ENCODE measurements around the gene NAA38. TPM values are rescaled to one million over a fixed set of nuclear protein-coding genes. Genes with fewer than 3 reads are reported as not detected.

The NAA38 gene
- total RNA-seq, 2 experiments from 2014 or later = 75.0 to 75.3 TPM

GRCh38 chr17:7848739-7849129 is 8.6 kb downstream of the NAA38 start:
- H3K9me3 Mint-ChIP-seq = no peaks in the 10 kb centered on the region
- no peak for DNase-seq
- CTCF ChIA-PET = interaction anchor here (1.4 kb wide), 1 partner anchor 14 kb away, joined by 6 read pairs; no protein-coding TSS in a partner anchor
- H3K27me3 Mint-ChIP-seq (ENCODE audit: low read depth) = no peaks in the 10 kb centered on the region
- H3K36me3 Mint-ChIP-seq (ENCODE audit: low read depth) = peaks cover 36% of the 10 kb centered on the region
- peaks cover 59% of the 10 kb centered on the region for H3K4me1 Mint-ChIP-seq (ENCODE audit: low read depth)
- intact Hi-C loops (cut with micrococcal nuclease) = loop anchor here (10.0 kb wide), 1 partner anchor 514 kb away; the partner anchor contains the start of gene ACAP1
- no peak overlapping the region for H3K4me3 Mint-ChIP-seq
- H3K27ac Mint-ChIP-seq = no peak overlapping the region

GRCh38 chr17:7848131-7848579 is 9.2 kb downstream of the NAA38 start:
- no peak for DNase-seq
- no peaks in the 10 kb centered on the region for H3K9me3 Mint-ChIP-seq
- no peak overlapping the region for H3K4me3 Mint-ChIP-seq
- H3K4me1 Mint-ChIP-seq (ENCODE audit: low read depth) = peaks cover 57% of the 10 kb centered on the region
- no peaks in the 10 kb centered on the region for H3K27me3 Mint-ChIP-seq (ENCODE audit: low read depth)
- CTCF ChIA-PET = interaction anchor here (1.4 kb wide), 1 partner anchor 13 kb away, joined by 6 read pairs; no protein-coding TSS in a partner anchor
- no peak overlapping the region for H3K27ac Mint-ChIP-seq
- peaks cover 36% of the 10 kb centered on the region for H3K36me3 Mint-ChIP-seq (ENCODE audit: low read depth)
- intact Hi-C loops (cut with micrococcal nuclease) = loop anchor here (10.0 kb wide), 1 partner anchor 513 kb away; the partner anchor contains the start of gene ACAP1

- Mint-ChIP-seq H3K27me3 (ENCODE audit: low read depth) (no peaks in the 10 kb centered on the region), H3K4me1 (ENCODE audit: low read depth) (peaks cover 51% of the 10 kb centered on the region), H3K4me3 (peak overlapping the region; percentile 61), H3K27ac (peak overlapping the region; percentile 66), H3K36me3 (ENCODE audit: low read depth) (peaks cover 30% of the 10 kb centered on the region), H3K9me3 (no peaks in the 10 kb centered on the region)
- CTCF ChIA-PET = interaction anchor here (0.9 to 2.4 kb wide), 2 partner anchors 12 kb away, joined by 3 to 20 read pairs; no protein-coding TSS in a partner anchor
- DNase-seq = no peak
- intact Hi-C loops (cut with micrococcal nuclease) = loop anchor here (10.0 kb wide), 1 partner anchor 512 kb away; the partner anchor contains the start of gene ACAP1
Measured at GRCh38 chr17:7846765-7847661, 10.3 kb downstream of the NAA38 start.

- Mint-ChIP-seq H3K4me1 (ENCODE audit: low read depth) (peaks cover 46% of the 10 kb centered on the region), H3K4me3 (peak overlapping the region; percentile 89), H3K27ac (peak overlapping the region; percentile 66), H3K9me3 (no peaks in the 10 kb centered on the region), H3K27me3 (ENCODE audit: low read depth) (no peaks in the 10 kb centered on the region), H3K36me3 (ENCODE audit: low read depth) (peaks cover 23% of the 10 kb centered on the region)
- intact Hi-C loops (cut with micrococcal nuclease) = loop anchor here (10.0 kb wide), 1 partner anchor 511 kb away; the partner anchor contains the start of gene ACAP1
- CTCF ChIA-PET = interaction anchor here (1.8 to 2.4 kb wide), 2 partner anchors 11 to 23 kb away, joined by 8 to 20 read pairs; no protein-coding TSS in a partner anchor
- DNase-seq = no peak
Measured at GRCh38 chr17:7846063-7846735, 11.2 kb downstream of the NAA38 start.

GRCh38 chr17:7845359-7846062 is 11.8 kb downstream of the NAA38 start:
- intact Hi-C loops (cut with micrococcal nuclease) = loop anchor here (10.0 kb wide), 1 partner anchor 511 kb away; the partner anchor contains the start of gene ACAP1
- DNase-seq = no peak
- H3K4me1 Mint-ChIP-seq (ENCODE audit: low read depth) = peaks cover 46% of the 10 kb centered on the region

GRCh38 chr17:7844292-7845154 is 12.8 kb downstream of the NAA38 start:
- Mint-ChIP-seq H3K36me3 (ENCODE audit: low read depth) (peaks cover 13% of the 10 kb centered on the region), H3K4me1 (ENCODE audit: low read depth) (peaks cover 46% of the 10 kb centered on the region), H3K9me3 (no peaks in the 10 kb centered on the region), H3K4me3 (peak overlapping the region; percentile 89), H3K27ac (peak overlapping the region; percentile 99), H3K27me3 (ENCODE audit: low read depth) (no peaks in the 10 kb centered on the region)
- DNase-seq = peak; percentile 90
- intact Hi-C loops (cut with micrococcal nuclease) = loop anchor here (1.0 to 10.0 kb wide), 11 partner anchors 9 to 607 kb away; partner anchors contain the start of genes ACAP1, CTDNEP1, EIF5A and ELP5
- CTCF ChIA-PET = interaction anchor here (0.7 to 2.4 kb wide), 10 partner anchors 9 to 146 kb away, joined by 3 to 20 read pairs (median 4); no protein-coding TSS in a partner anchor

More at GRCh38 chr17:7845359-7846062, 11.8 kb downstream of the NAA38 start:
- H3K4me3 Mint-ChIP-seq = peak overlapping the region; percentile 89
- no peaks in the 10 kb centered on the region for H3K9me3 Mint-ChIP-seq
- H3K27ac Mint-ChIP-seq = peak overlapping the region; percentile 99
- H3K27me3 Mint-ChIP-seq (ENCODE audit: low read depth) = no peaks in the 10 kb centered on the region
- peaks cover 19% of the 10 kb centered on the region for H3K36me3 Mint-ChIP-seq (ENCODE audit: low read depth)
- CTCF ChIA-PET = interaction anchor here (0.9 to 2.4 kb wide), 9 partner anchors 10 to 145 kb away, joined by 3 to 20 read pairs (median 5); no protein-coding TSS in a partner anchor

GRCh38 chr17:7843536-7844291 is 13.6 kb downstream of the NAA38 start:
- Mint-ChIP-seq H3K27ac (peak overlapping the region; percentile 99), H3K9me3 (no peaks in the 10 kb centered on the region), H3K4me3 (peak overlapping the region; percentile 89), H3K4me1 (ENCODE audit: low read depth) (peaks cover 52% of the 10 kb centered on the region), H3K36me3 (ENCODE audit: low read depth) (peaks cover 13% of the 10 kb centered on the region), H3K27me3 (ENCODE audit: low read depth) (no peaks in the 10 kb centered on the region)
- CTCF ChIA-PET = interaction anchor here (0.7 to 2.3 kb wide), 2 partner anchors 7 to 9 kb away, joined by 3 to 9 read pairs; no protein-coding TSS in a partner anchor
- DNase-seq = peak; percentile 87
- intact Hi-C loops (cut with micrococcal nuclease) = loop anchor here (1.0 to 10.0 kb wide), 17 partner anchors 8 to 606 kb away; partner anchors contain the start of genes ACAP1, ALOXE3, CTC1 and CTDNEP1

- Mint-ChIP-seq H3K36me3 (ENCODE audit: low read depth) (peaks cover 13% of the 10 kb centered on the region), H3K27ac (peak overlapping the region; percentile 99)
Measured at GRCh38 chr17:7843257-7843535, 14.2 kb downstream of the NAA38 start.

GRCh38 chr17:7842380-7843256 is 14.7 kb downstream of the NAA38 start:
- H3K4me1 Mint-ChIP-seq (ENCODE audit: low read depth) = peaks cover 53% of the 10 kb centered on the region
- CTCF ChIA-PET = interaction anchor here (0.8 to 2.3 kb wide), 4 partner anchors 8 to 148 kb away, joined by 3 to 9 read pairs (median 3); no protein-coding TSS in a partner anchor
- H3K36me3 Mint-ChIP-seq (ENCODE audit: low read depth) = peaks cover 12% of the 10 kb centered on the region
- peak; percentile 96 for DNase-seq
- no peaks in the 10 kb centered on the region for H3K9me3 Mint-ChIP-seq
- peak overlapping the region; percentile 89 for H3K4me3 Mint-ChIP-seq
- H3K27me3 Mint-ChIP-seq (ENCODE audit: low read depth) = no peaks in the 10 kb centered on the region
- H3K27ac Mint-ChIP-seq = peak overlapping the region; percentile 99
- intact Hi-C loops (cut with micrococcal nuclease) = loop anchor here (1.0 to 10.0 kb wide), 17 partner anchors 9 to 605 kb away; partner anchors contain the start of genes ACAP1, ALOXE3, CTC1 and CTDNEP1

More at GRCh38 chr17:7843257-7843535, 14.2 kb downstream of the NAA38 start:
- H3K4me1 Mint-ChIP-seq (ENCODE audit: low read depth) = peaks cover 53% of the 10 kb centered on the region
- no peaks in the 10 kb centered on the region for H3K27me3 Mint-ChIP-seq (ENCODE audit: low read depth)
- no peak for DNase-seq
- intact Hi-C loops (cut with micrococcal nuclease) = loop anchor here (2.0 to 10.0 kb wide), 14 partner anchors 156 to 606 kb away; partner anchors contain the start of genes ACAP1, ALOXE3, CTC1 and CTDNEP1
- H3K9me3 Mint-ChIP-seq = no peaks in the 10 kb centered on the region
- CTCF ChIA-PET = interaction anchor here (0.8 to 2.3 kb wide), 2 partner anchors 8 to 81 kb away, joined by 3 to 9 read pairs; no protein-coding TSS in a partner anchor
- peak overlapping the region; percentile 89 for H3K4me3 Mint-ChIP-seq
